Activated naive CD8-positive, alpha-beta T cell (primary cell): ENCODE measurements around the gene SPAG7.
A peak's percentile ranks its signal among the peaks of the same experiment; 100 is the strongest.
"Not testable (repeated sequence)": the region's sequence is repeated elsewhere in the genome, so short reads cannot be mapped to it uniquely, and the experiment has no call there.

Experiments used
- H3K27ac Mint-ChIP-seq: one replicate; pipeline ENCODE4 v1.8.0; 2021; ENCODE audit warnings: mixed read lengths
- H3K27me3 Mint-ChIP-seq: one replicate; pipeline ENCODE4 v1.8.0; 2021; ENCODE audit warnings: mixed read lengths
- H3K36me3 Mint-ChIP-seq: one replicate; pipeline ENCODE4 v1.8.0; 2021; ENCODE audit warnings: mixed read lengths
- H3K4me1 Mint-ChIP-seq: one replicate; pipeline ENCODE4 v1.8.0; 2021; ENCODE audit warnings: low read depth, mixed read lengths
- H3K4me3 Mint-ChIP-seq: one replicate; pipeline ENCODE4 v1.8.0; 2021; ENCODE audit warnings: mild to moderate bottlenecking, mixed read lengths
- H3K9me3 Mint-ChIP-seq: one replicate; pipeline ENCODE4 v1.8.0; 2021; ENCODE audit warnings: low read depth, mixed read lengths

SPAG7 gene

GRCh38 chr17:4938688-4939545, 28.7 kb downstream of the SPAG7 start:
- Mint-ChIP-seq H3K27ac (peak overlapping the region; percentile 96), H3K36me3 (peaks cover 6% of the 10 kb centered on the region)

GRCh38 chr17:4938069-4938491, 29.5 kb downstream of the SPAG7 start:
- Mint-ChIP-seq H3K36me3 (peaks cover 5% of the 10 kb centered on the region), H3K4me3 (peak overlapping the region; percentile 96)

More at GRCh38 chr17:4938688-4939545, 28.7 kb downstream of the SPAG7 start:
- no peaks in the 10 kb centered on the region for H3K27me3 Mint-ChIP-seq
- no peaks in the 10 kb centered on the region for H3K9me3 Mint-ChIP-seq
- H3K4me3 Mint-ChIP-seq: peak overlapping the region; percentile 96
- H3K4me1 Mint-ChIP-seq: peaks cover 55% of the 10 kb centered on the region

GRCh38 chr17:4937553-4937952, 30.1 kb downstream of the SPAG7 start:
- H3K9me3 Mint-ChIP-seq: no peaks in the 10 kb centered on the region
- H3K4me1 Mint-ChIP-seq: peaks cover 49% of the 10 kb centered on the region
- H3K27ac Mint-ChIP-seq: no peak overlapping the region
- H3K36me3 Mint-ChIP-seq: peaks cover 3% of the 10 kb centered on the region
- H3K27me3 Mint-ChIP-seq: no peaks in the 10 kb centered on the region
- H3K4me3 Mint-ChIP-seq: peak overlapping the region; percentile 96

More at GRCh38 chr17:4938069-4938491, 29.5 kb downstream of the SPAG7 start:
- Mint-ChIP-seq H3K27ac (peak overlapping the region; percentile 96), H3K4me1 (peaks cover 54% of the 10 kb centered on the region), H3K27me3 (no peaks in the 10 kb centered on the region), H3K9me3 (no peaks in the 10 kb centered on the region)

- peaks cover 37% of the 10 kb centered on the region for H3K4me1 Mint-ChIP-seq
- H3K27ac Mint-ChIP-seq: no peak overlapping the region
- no peaks in the 10 kb centered on the region for H3K9me3 Mint-ChIP-seq
- no peaks in the 10 kb centered on the region for H3K27me3 Mint-ChIP-seq
- H3K36me3 Mint-ChIP-seq: no peaks in the 10 kb centered on the region
- peak overlapping the region; percentile 12 for H3K4me3 Mint-ChIP-seq
These were observed 31.2 kb downstream of the SPAG7 start for GRCh38 chr17:4936436-4936835.

- no peaks in the 10 kb centered on the region for H3K36me3 Mint-ChIP-seq
- H3K27ac Mint-ChIP-seq: no peak overlapping the region
- H3K4me3 Mint-ChIP-seq: no peak overlapping the region
- H3K27me3 Mint-ChIP-seq: no peaks in the 10 kb centered on the region
- peaks cover 33% of the 10 kb centered on the region for H3K4me1 Mint-ChIP-seq
- no peaks in the 10 kb centered on the region for H3K9me3 Mint-ChIP-seq
These were observed 32.0 kb downstream of the SPAG7 start for GRCh38 chr17:4935650-4936049.

GRCh38 chr17:4934173-4934979, 33.2 kb downstream of the SPAG7 start:
- Mint-ChIP-seq H3K27ac (peak overlapping the region; percentile 34), H3K27me3 (no peaks in the 10 kb centered on the region), H3K4me1 (peaks cover 33% of the 10 kb centered on the region), H3K36me3 (no peaks in the 10 kb centered on the region), H3K4me3 (peak overlapping the region; percentile 38), H3K9me3 (no peaks in the 10 kb centered on the region)

- peak overlapping the region; percentile 38 for H3K4me3 Mint-ChIP-seq
- no peaks in the 10 kb centered on the region for H3K27me3 Mint-ChIP-seq
- H3K4me1 Mint-ChIP-seq: peaks cover 28% of the 10 kb centered on the region
- H3K27ac Mint-ChIP-seq: peak overlapping the region; percentile 34
- H3K36me3 Mint-ChIP-seq: no peaks in the 10 kb centered on the region
- no peaks in the 10 kb centered on the region for H3K9me3 Mint-ChIP-seq
These were observed 34.0 kb downstream of the SPAG7 start for GRCh38 chr17:4933646-4934045.

- H3K36me3 Mint-ChIP-seq: no peaks in the 10 kb centered on the region
- H3K9me3 Mint-ChIP-seq: no peaks in the 10 kb centered on the region
- peaks cover 22% of the 10 kb centered on the region for H3K4me1 Mint-ChIP-seq
- no peak overlapping the region for H3K4me3 Mint-ChIP-seq
- no peaks in the 10 kb centered on the region for H3K27me3 Mint-ChIP-seq
- no peak overlapping the region for H3K27ac Mint-ChIP-seq
These were observed 34.9 kb downstream of the SPAG7 start for GRCh38 chr17:4932756-4933155.

GRCh38 chr17:4931963-4932362, 35.7 kb downstream of the SPAG7 start, which contains the start of gene GP1BA:
Gene GP1BA (plus strand): TSS chr17:4932277. CDS start chr17:4932605, 328 bp downstream.
- no peaks in the 10 kb centered on the region for H3K27me3 Mint-ChIP-seq
- no peak within 1 kb of the TSS for H3K27ac Mint-ChIP-seq
- peaks cover 19% of the 10 kb centered on the region for H3K4me1 Mint-ChIP-seq
- H3K4me3 Mint-ChIP-seq: no peak within 1 kb of the TSS
- H3K9me3 Mint-ChIP-seq: no peaks in the 10 kb centered on the region
- H3K36me3 Mint-ChIP-seq: peaks cover 3% of the 10 kb centered on the region

GRCh38 chr17:4928881-4929280, 38.7 kb downstream of the SPAG7 start:
- Mint-ChIP-seq H3K36me3 (peaks cover 3% of the 10 kb centered on the region), H3K9me3 (no peaks in the 10 kb centered on the region), H3K4me1 (peaks cover 5% of the 10 kb centered on the region), H3K4me3 (no peak overlapping the region), H3K27ac (no peak overlapping the region), H3K27me3 (no peaks in the 10 kb centered on the region)

GRCh38 chr17:4926577-4927335, 40.9 kb downstream of the SPAG7 start:
- H3K4me1 Mint-ChIP-seq, H3K27me3 Mint-ChIP-seq, H3K9me3 Mint-ChIP-seq, H3K36me3 Mint-ChIP-seq, H3K27ac Mint-ChIP-seq, H3K4me3 Mint-ChIP-seq: not testable (repeated sequence)

- no peaks in the 10 kb centered on the region for H3K27me3 Mint-ChIP-seq
- H3K4me1 Mint-ChIP-seq: peaks cover 2% of the 10 kb centered on the region
- no peak overlapping the region for H3K4me3 Mint-ChIP-seq
- H3K9me3 Mint-ChIP-seq: no peaks in the 10 kb centered on the region
- no peaks in the 10 kb centered on the region for H3K36me3 Mint-ChIP-seq
- H3K27ac Mint-ChIP-seq: no peak overlapping the region
These were observed 46.3 kb downstream of the SPAG7 start for GRCh38 chr17:4921320-4921719.

- H3K4me1 Mint-ChIP-seq: peaks cover 2% of the 10 kb centered on the region
- H3K27ac Mint-ChIP-seq: no peak overlapping the region
- H3K27me3 Mint-ChIP-seq: no peaks in the 10 kb centered on the region
- no peaks in the 10 kb centered on the region for H3K9me3 Mint-ChIP-seq
- no peaks in the 10 kb centered on the region for H3K36me3 Mint-ChIP-seq
- no peak overlapping the region for H3K4me3 Mint-ChIP-seq
These were observed 47.1 kb downstream of the SPAG7 start for GRCh38 chr17:4920351-4921048.

GRCh38 chr17:4919511-4920047, 48.0 kb downstream of the SPAG7 start:
- Mint-ChIP-seq H3K27ac (no peak overlapping the region), H3K27me3 (no peaks in the 10 kb centered on the region), H3K4me1 (peaks cover 2% of the 10 kb centered on the region), H3K9me3 (no peaks in the 10 kb centered on the region), H3K36me3 (no peaks in the 10 kb centered on the region), H3K4me3 (no peak overlapping the region)
